Left lung (tissue), 10 donors: ENCODE results near the gene MYH3. TPM values are rescaled to one million over a fixed set of nuclear protein-coding genes. Genes with fewer than 3 reads are reported as not detected.

Experiments
- ATAC-seq: fragments of 200-7000 bp; cut with Tn5 transposase; one replicate; pipeline ENCODE4 v1.9.1; 2020; ENCODE audit warnings: moderate library complexity
- DNase-seq, 4 donors: peaks; one replicate each; pipeline ENCODE4 v3.0.0-alpha.2; 2013 to 2020
- H3K27ac ChIP-seq, 2 donors: fragments of 200-600 bp; sonication (generic) in 1 of 2; one replicate each; pipeline versions ENCODE4 v1.5.0 to v1.8.0; 2020 to 2021
- H3K27me3 ChIP-seq, 2 donors: fragments of 200-600 bp; sonication (generic) in 1 of 2; one replicate each; pipeline versions ENCODE4 v1.5.0 to v1.8.0; 2020 to 2021
- H3K36me3 ChIP-seq, 2 donors: fragments of 200-600 bp; sonication (generic) in 1 of 2; one replicate each; pipeline versions ENCODE4 v1.5.0 to v1.8.0; 2020 to 2021
- H3K4me1 ChIP-seq, 2 donors: fragments of 200-600 bp; one replicate each; pipeline ENCODE4 v1.8.0; 2021
- H3K4me3 ChIP-seq, 2 donors: fragments of 200-600 bp; sonication (generic) in 1 of 2; one replicate each; pipeline versions ENCODE4 v1.5.0 to v1.8.0; 2020 to 2021; ENCODE audit warnings: mild to moderate bottlenecking in 1 of 2
- H3K9me3 ChIP-seq, 2 donors: fragments of 200-600 bp; sonication (generic) in 1 of 2; one replicate each; pipeline versions ENCODE4 v1.5.0 to v1.8.0; 2020 to 2021
- intact Hi-C, 2 donors: fragments of 100-400 bp; cut with DNase I; formaldehyde crosslinking; loops; one replicate each; pipeline versions ENCODE4 v1.11.2 to v1.14.2; 2022
- polyA plus RNA-seq, 6 donors: library from polyadenylated mRNA; unstranded; fragments of 120-200 nt; gene quantifications; one replicate each; pipeline ENCODE4 v1.2.1, GENCODE V29; 2013; ENCODE audit not compliant: insufficient read length in 6 of 6
- total RNA-seq, 2 donors: library from RNA; stranded (reverse); fragmentation: NEBNext Ultra II Directional; extraction: Animal tissue kit (Norgen Biotek cat#: 25700); gene quantifications; one replicate each; pipeline ENCODE4 v1.2.1, GENCODE V29; 2021
- TF ChIP-seq, protein P1 (sequence below), 2 donors: fragments of 200-600 bp; sonication (generic) in 1 of 2; IDR thresholded peaks; one replicate each; pipeline versions ENCODE4 v1.5.0 to v1.8.0; 2021; ENCODE audit warnings: antibody characterized with exemption in 2 of 2
- donor health status: DM: no; HTN: yes; CAD: no.
- donor health status: DM: no; HTN: no; CAD: no.

The MYH3 gene
- total and polyA plus RNA-seq, 8 donors, result 1.5 to 7.1 (median 4.1) TPM

GRCh38 chr17:10631701-10632100 is 25.4 kb downstream of the MYH3 start:
- no peak for ATAC-seq
- H3K27ac ChIP-seq, result no peak overlapping the region
- TF ChIP-seq, protein P1, sequence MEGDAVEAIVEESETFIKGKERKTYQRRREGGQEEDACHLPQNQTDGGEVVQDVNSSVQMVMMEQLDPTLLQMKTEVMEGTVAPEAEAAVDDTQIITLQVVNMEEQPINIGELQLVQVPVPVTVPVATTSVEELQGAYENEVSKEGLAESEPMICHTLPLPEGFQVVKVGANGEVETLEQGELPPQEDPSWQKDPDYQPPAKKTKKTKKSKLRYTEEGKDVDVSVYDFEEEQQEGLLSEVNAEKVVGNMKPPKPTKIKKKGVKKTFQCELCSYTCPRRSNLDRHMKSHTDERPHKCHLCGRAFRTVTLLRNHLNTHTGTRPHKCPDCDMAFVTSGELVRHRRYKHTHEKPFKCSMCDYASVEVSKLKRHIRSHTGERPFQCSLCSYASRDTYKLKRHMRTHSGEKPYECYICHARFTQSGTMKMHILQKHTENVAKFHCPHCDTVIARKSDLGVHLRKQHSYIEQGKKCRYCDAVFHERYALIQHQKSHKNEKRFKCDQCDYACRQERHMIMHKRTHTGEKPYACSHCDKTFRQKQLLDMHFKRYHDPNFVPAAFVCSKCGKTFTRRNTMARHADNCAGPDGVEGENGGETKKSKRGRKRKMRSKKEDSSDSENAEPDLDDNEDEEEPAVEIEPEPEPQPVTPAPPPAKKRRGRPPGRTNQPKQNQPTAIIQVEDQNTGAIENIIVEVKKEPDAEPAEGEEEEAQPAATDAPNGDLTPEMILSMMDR (IDR thresholded peaks at IDR 0.05), result no peak
- H3K4me1 ChIP-seq, result no peaks in the 10 kb centered on the region
- H3K27me3 ChIP-seq, result no peaks in the 10 kb centered on the region
- DNase-seq, result no peak
- intact Hi-C loops, result no loop called here
- no peak overlapping the region for H3K4me3 ChIP-seq
- peaks cover 0 to 29% of the 10 kb centered on the region in 2 donors for H3K36me3 ChIP-seq
- no peaks in the 10 kb centered on the region for H3K9me3 ChIP-seq

- H3K4me3 ChIP-seq, result no peak overlapping the region
- no peaks in the 10 kb centered on the region for H3K9me3 ChIP-seq
- peak; percentile 54 for ATAC-seq
- H3K4me1 ChIP-seq, result no peaks in the 10 kb centered on the region
- H3K27me3 ChIP-seq, result no peaks in the 10 kb centered on the region
- TF ChIP-seq, protein P1 (IDR thresholded peaks at IDR 0.05), result peak; percentile 69 to 77
- DNase-seq, result peak in 2 of 4 donors; percentile 14 to 83
- peaks cover 0 to 29% of the 10 kb centered on the region in 2 donors for H3K36me3 ChIP-seq
- H3K27ac ChIP-seq, result no peak overlapping the region
- intact Hi-C loops, result no loop called here
These were observed 25.9 kb downstream of the MYH3 start for GRCh38 chr17:10631048-10631700.

GRCh38 chr17:10629706-10630105 is 27.4 kb downstream of the MYH3 start:
- no peak overlapping the region for H3K27ac ChIP-seq
- TF ChIP-seq, protein P1 (IDR thresholded peaks at IDR 0.05), result no peak
- ATAC-seq (no peak), DNase-seq (no peak)
- H3K36me3 ChIP-seq, result peaks cover 0 to 19% of the 10 kb centered on the region in 2 donors
- H3K27me3 ChIP-seq, result no peaks in the 10 kb centered on the region
- H3K4me3 ChIP-seq, result no peak overlapping the region
- H3K4me1 ChIP-seq, result no peaks in the 10 kb centered on the region
- no peaks in the 10 kb centered on the region for H3K9me3 ChIP-seq
- intact Hi-C loops, result loop anchor here in 1 of 2 donors (10.0 kb wide), 1 partner anchor 705 kb away; no protein-coding TSS in a partner anchor

DNA sequence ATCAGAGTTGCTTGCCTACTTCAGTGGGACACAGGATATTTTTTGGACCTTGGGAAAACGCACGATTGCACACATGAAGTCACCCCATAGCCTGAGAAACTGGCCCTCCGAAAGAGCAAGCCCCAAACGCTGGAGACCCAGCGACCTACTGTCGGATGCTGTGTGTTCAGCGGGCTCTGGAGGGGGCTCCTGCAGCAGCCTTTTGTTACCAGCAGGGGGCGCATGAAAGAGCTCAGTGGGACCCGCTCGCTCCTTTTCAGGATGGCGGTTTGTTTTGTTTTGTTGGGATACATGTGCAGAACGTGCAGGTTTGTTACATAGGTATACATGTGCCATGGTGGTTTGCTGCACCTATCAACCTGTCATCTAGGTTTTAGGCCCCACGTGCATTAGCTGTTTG is 28.4 kb downstream of the MYH3 start:
- Histone ChIP-seq H3K4me1 (no peaks in the 10 kb centered on the region), H3K36me3 (peaks cover 0 to 13% of the 10 kb centered on the region in 2 donors), H3K4me3 (no peak overlapping the region), H3K27ac (no peak overlapping the region), H3K27me3 (no peaks in the 10 kb centered on the region), H3K9me3 (no peaks in the 10 kb centered on the region)
- DNase-seq, result no peak
- intact Hi-C loops, result loop anchor here in 1 of 2 donors (10.0 kb wide), 1 partner anchor 704 kb away; no protein-coding TSS in a partner anchor
- TF ChIP-seq, protein P1 (IDR thresholded peaks at IDR 0.05), result peak in 1 of 2 donors; percentile 55
- ATAC-seq, result no peak

DNA sequence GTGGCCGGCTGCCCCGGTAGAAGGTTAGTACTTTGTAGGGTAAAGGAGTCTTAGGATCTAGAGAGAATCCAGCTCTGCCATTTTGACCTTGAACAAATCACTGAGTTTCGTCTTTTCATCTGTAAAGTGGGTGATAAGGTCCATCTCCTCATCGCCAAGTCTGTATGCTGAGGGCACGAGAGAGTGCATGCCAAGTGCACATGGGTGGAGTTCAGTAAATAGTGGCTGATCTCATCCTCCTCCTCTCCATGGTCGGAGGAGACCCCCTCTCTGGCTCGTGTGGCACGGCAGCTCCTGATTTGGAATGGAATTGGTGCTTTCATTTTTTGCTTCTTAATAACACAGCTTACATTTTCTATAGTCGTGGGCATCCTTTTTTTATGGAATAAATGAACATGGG is 30.7 kb downstream of the MYH3 start:
- H3K4me3 ChIP-seq, result no peak overlapping the region
- no peaks in the 10 kb centered on the region for H3K9me3 ChIP-seq
- no peaks in the 10 kb centered on the region for H3K27me3 ChIP-seq
- DNase-seq, result no peak
- H3K27ac ChIP-seq, result no peak overlapping the region
- TF ChIP-seq, protein P1 (IDR thresholded peaks at IDR 0.05), result no peak
- peaks cover 0 to 9% of the 10 kb centered on the region in 2 donors for H3K36me3 ChIP-seq
- no peaks in the 10 kb centered on the region for H3K4me1 ChIP-seq
- ATAC-seq, result no peak
- intact Hi-C loops, result loop anchor here in 1 of 2 donors (10.0 kb wide), 1 partner anchor 702 kb away; no protein-coding TSS in a partner anchor
